DOHH2 (cell line): Measurements from ENCODE around the gene SCN1A.
"Not testable (repeated sequence)": the region's sequence is repeated elsewhere in the genome, so short reads cannot be mapped to it uniquely, and the experiment has no call there.

Experiments
- H3F3A ChIP-seq: fragments of 200-600 bp; sonication (generic), shearing (Covaris generic); 2 replicates; pipeline ENCODE4 v1.6.0; 2016; ENCODE audit warnings: antibody characterized with exemption, mild to moderate bottlenecking; ENCODE audit not compliant: control insufficient read depth, insufficient read depth
- H3K27ac ChIP-seq: fragments of 200-600 bp; sonication (generic); 2 replicates; pipeline ENCODE4 v1.5.1; 2014; ENCODE audit warnings: low read depth, mild to moderate bottlenecking, low read length, moderate library complexity
- H3K27me3 ChIP-seq: fragments of 200-600 bp; sonication (generic); 2 replicates; pipeline ENCODE4 v1.6.1; 2014; ENCODE audit warnings: mild to moderate bottlenecking, low read length, mixed read lengths; ENCODE audit not compliant: control insufficient read depth
- H3K36me3 ChIP-seq: fragments of 200-600 bp; sonication (generic); 2 replicates; pipeline ENCODE4 v1.6.1; 2014; ENCODE audit warnings: mild to moderate bottlenecking, low read length, moderate library complexity, mixed read lengths; ENCODE audit not compliant: control insufficient read depth
- H3K4me1 ChIP-seq: fragments of 200-600 bp; sonication (generic); 2 replicates; pipeline ENCODE4 v1.6.1; 2014; ENCODE audit warnings: mild to moderate bottlenecking, low read length, mixed read lengths; ENCODE audit not compliant: control insufficient read depth
- H3K4me2 ChIP-seq: fragments of 200-600 bp; sonication (generic); 2 replicates; pipeline ENCODE4 v1.6.0; 2014; ENCODE audit warnings: mild to moderate bottlenecking, low read length, moderate library complexity
- H3K4me3 ChIP-seq: fragments of 200-600 bp; sonication (generic); 2 replicates; pipeline ENCODE4 v1.5.1; 2014; ENCODE audit warnings: mild to moderate bottlenecking, low read length, mixed read lengths
- H3K79me2 ChIP-seq: fragments of 200-600 bp; sonication (generic); 2 replicates; pipeline ENCODE4 v1.6.1; 2014; ENCODE audit warnings: mild to moderate bottlenecking, low read length, mixed read lengths; ENCODE audit not compliant: control insufficient read depth
- H3K9me2 ChIP-seq: fragments of 200-600 bp; sonication (generic); replicated peaks from 2 replicates; pipeline ENCODE4 v1.6.1; 2014; ENCODE audit warnings: mild to moderate bottlenecking, low read length, mixed read lengths; ENCODE audit not compliant: control insufficient read depth
- H3K9me3 ChIP-seq: fragments of 200-600 bp; sonication (generic); 2 replicates; pipeline ENCODE4 v1.6.1; 2014; ENCODE audit warnings: antibody characterized with exemption, low read length, mixed read lengths; ENCODE audit not compliant: control insufficient read depth, insufficient read depth
- H4K20me1 ChIP-seq: fragments of 200-600 bp; sonication (generic); 2 replicates; pipeline ENCODE4 v1.6.0; 2014; ENCODE audit warnings: low read depth, mild to moderate bottlenecking, antibody characterized with exemption, low read length, moderate library complexity; ENCODE audit not compliant: control insufficient read depth, insufficient read depth
- CTCF ChIP-seq: fragments of 200-600 bp; sonication (generic); IDR thresholded peaks from one replicate; pipeline ENCODE4 v1.5.1; 2014; ENCODE audit warnings: antibody characterized with exemption, mild to moderate bottlenecking, low read depth, low read length; ENCODE audit not compliant: poor library complexity, severe bottlenecking
- EZH2phosphoT487 ChIP-seq: fragments of 200-600 bp; sonication (generic); IDR thresholded peaks from 2 replicates; pipeline ENCODE4 v1.6.1; 2017; ENCODE audit warnings: borderline replicate concordance, mild to moderate bottlenecking, antibody characterized with exemption, low read length, moderate library complexity, mixed read lengths

Gene SCN1A

GRCh38 chr2:166106431-166107015 lies 21.3 kb downstream of the SCN1A start:
- no peaks in the 10 kb centered on the region for H3K27me3 ChIP-seq
- peak; percentile 49 for TF ChIP-seq CTCF
- TF ChIP-seq EZH2phosphoT487 = no peak
- no peaks in the 10 kb centered on the region for H3K79me2 ChIP-seq
- no peaks in the 10 kb centered on the region for H3K9me3 ChIP-seq
- no peak overlapping the region for H3K4me2 ChIP-seq
- H3K9me2 ChIP-seq = no peaks in the 10 kb centered on the region
- no peaks in the 10 kb centered on the region for H4K20me1 ChIP-seq
- no peak overlapping the region for H3K4me3 ChIP-seq
- H3K36me3 ChIP-seq = no peaks in the 10 kb centered on the region
- no peaks in the 10 kb centered on the region for H3F3A ChIP-seq
- H3K27ac ChIP-seq = no peak overlapping the region
- H3K4me1 ChIP-seq = no peaks in the 10 kb centered on the region

DNA sequence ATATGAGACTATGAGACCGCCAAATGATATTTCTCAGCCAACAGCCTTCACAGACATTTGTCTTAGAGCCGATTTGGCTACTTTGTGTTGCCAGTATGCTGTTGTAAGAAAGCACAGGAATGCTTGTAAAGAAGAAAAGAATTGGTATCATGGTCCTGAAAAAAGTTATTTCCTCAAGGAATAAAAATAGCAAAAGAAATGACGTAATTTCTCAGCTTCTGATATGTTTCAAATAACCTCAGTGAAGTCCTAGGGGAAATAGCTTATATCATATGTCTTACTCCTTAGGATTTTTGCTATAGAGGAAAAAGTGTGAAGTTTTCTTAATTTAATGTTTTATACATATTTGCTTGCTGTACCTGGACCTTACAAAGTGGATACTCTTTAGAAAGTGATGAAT lies 23.0 kb downstream of the SCN1A start:
- no peaks in the 10 kb centered on the region for H3K4me1 ChIP-seq
- no peak overlapping the region for H3K27ac ChIP-seq
- no peaks in the 10 kb centered on the region for H3K9me2 ChIP-seq
- H3K4me3 ChIP-seq = no peak overlapping the region
- no peaks in the 10 kb centered on the region for H3F3A ChIP-seq
- no peaks in the 10 kb centered on the region for H3K79me2 ChIP-seq
- H3K4me2 ChIP-seq = no peak overlapping the region
- no peaks in the 10 kb centered on the region for H4K20me1 ChIP-seq
- no peaks in the 10 kb centered on the region for H3K9me3 ChIP-seq
- H3K27me3 ChIP-seq = no peaks in the 10 kb centered on the region
- TF ChIP-seq EZH2phosphoT487 (no peak), CTCF (no peak)
- no peaks in the 10 kb centered on the region for H3K36me3 ChIP-seq

- Histone ChIP-seq H3K4me2 (no peak overlapping the region), H3K27ac (no peak overlapping the region), H3K36me3 (no peaks in the 10 kb centered on the region), H4K20me1 (no peaks in the 10 kb centered on the region), H3K9me3 (no peaks in the 10 kb centered on the region), H3K9me2 (no peaks in the 10 kb centered on the region), H3K4me1 (no peaks in the 10 kb centered on the region), H3K79me2 (no peaks in the 10 kb centered on the region), H3F3A (no peaks in the 10 kb centered on the region), H3K27me3 (no peaks in the 10 kb centered on the region), H3K4me3 (no peak overlapping the region)
- TF ChIP-seq EZH2phosphoT487 (no peak), CTCF (no peak)
Observed at GRCh38 chr2:166104084-166104483, 23.7 kb downstream of the SCN1A start.

DNA sequence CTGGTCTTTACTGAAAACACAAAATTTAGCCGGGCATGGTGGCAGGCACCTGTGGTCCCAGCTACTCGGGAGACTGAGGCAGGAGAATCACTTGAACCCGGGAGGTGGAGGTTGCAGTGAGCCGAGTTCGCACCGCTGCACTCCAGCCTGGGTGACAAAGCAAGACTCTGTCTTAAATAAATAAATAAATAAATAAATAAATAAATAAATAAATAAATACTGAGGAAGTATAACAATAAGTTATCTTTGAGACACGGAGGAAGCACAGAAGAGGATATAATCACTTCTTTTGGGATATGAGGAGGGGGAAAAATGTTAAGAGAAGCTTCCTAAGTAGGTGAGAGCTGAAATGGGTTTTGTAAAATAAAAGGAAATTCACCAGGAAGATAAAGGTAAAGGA lies 24.5 kb downstream of the SCN1A start:
- not testable (repeated sequence) for H3K4me3 ChIP-seq, H3K9me2 ChIP-seq, H3K9me3 ChIP-seq, H3K4me2 ChIP-seq, H4K20me1 ChIP-seq, H3K27ac ChIP-seq, H3K36me3 ChIP-seq, H3K4me1 ChIP-seq, H3F3A ChIP-seq, H3K27me3 ChIP-seq, H3K79me2 ChIP-seq
